ENCODE measurements around the gene CELA1. TPM values are rescaled to one million over a fixed set of nuclear protein-coding genes. Genes with fewer than 3 reads are reported as not detected.
"Not testable (repeated sequence)": the region's sequence is repeated elsewhere in the genome, so short reads cannot be mapped to it uniquely, and the experiment has no call there.

Gene CELA1
- total RNA-seq, 2 experiments from 2014 or later = not detected

DNA sequence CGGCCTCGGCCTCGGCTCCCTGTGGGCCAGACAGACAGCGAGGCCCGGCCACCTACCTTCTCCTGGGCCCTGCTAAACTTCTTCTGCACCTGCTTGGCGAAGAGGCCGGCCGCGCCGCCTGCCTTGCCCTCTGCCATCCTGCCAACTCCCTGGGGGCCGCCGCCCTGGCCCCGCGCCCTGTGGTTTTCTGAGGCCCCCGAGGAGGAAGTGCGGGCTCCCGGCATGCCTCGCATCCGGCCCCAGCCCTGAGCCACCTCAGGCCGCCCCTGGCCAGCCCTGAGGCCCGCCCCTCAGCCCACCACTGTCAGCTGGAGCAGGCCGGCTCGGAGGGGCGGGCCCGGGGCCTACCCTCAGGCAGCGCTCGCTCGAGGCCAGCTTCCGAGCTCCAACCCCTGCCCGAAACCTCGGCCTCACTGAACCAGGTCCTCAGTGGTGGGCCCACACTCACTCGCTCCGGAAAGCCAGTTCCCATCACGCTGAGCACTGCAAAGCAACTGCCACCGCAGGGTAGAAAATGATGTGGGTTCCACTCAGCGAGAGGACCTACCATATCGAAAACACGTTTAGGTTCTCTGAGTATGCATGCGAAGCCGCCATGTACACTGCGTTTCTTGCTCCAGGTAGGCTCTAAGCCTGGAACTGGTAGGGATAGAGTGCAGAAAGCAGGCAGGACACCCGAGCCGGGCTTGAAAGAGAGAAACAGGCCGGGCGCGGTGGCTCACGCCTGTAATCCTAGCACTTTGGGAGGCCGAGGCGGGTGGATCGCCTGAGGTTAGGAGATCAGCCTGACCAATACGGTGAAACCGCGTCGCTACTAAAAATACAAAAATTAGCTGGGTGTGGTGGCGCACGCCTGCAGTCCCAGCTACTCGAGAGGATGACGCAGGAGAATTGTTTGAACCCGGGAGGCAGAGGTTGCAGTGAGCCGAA, 22.2 kb downstream of the CELA1 start, which contains the start of gene BIN2:
TSS of gene BIN2 (minus strand) at position 209 of the 930 bp plus-strand sequence. CDS start at position 137, 72 bp downstream.
- H3K4me1 Mint-ChIP-seq (ENCODE audit: low read depth) = peaks cover 82% of the 10 kb centered on the region
- no peaks in the 10 kb centered on the region for H3K27me3 Mint-ChIP-seq (ENCODE audit: low read depth)
- H3K4me3 Mint-ChIP-seq = peak within 1 kb of the TSS; percentile 99
- H3K36me3 Mint-ChIP-seq (ENCODE audit: low read depth) = peaks cover 39% of the 10 kb centered on the region
- peak within 1 kb of the TSS; percentile 100 for H3K27ac Mint-ChIP-seq
- H3K9me3 Mint-ChIP-seq (ENCODE audit: insufficient read depth) = no peaks in the 10 kb centered on the region
- ChIA-PET POLR2A (interaction anchor here (0.6 to 1.9 kb wide), 13 partner anchors 8 to 581 kb away, joined by 3 to 8 read pairs (median 3); partner anchors contain the start of genes DAZAP2 and GALNT6), CTCF (interaction anchor here (1.0 to 8.3 kb wide), 4 partner anchors 16 to 277 kb away, joined by 3 to 86 read pairs (median 17); partner anchors contain the start of gene POU6F1)
- ATAC-seq = peak; percentile 73
- peak; percentile 88 for DNase-seq

DNA sequence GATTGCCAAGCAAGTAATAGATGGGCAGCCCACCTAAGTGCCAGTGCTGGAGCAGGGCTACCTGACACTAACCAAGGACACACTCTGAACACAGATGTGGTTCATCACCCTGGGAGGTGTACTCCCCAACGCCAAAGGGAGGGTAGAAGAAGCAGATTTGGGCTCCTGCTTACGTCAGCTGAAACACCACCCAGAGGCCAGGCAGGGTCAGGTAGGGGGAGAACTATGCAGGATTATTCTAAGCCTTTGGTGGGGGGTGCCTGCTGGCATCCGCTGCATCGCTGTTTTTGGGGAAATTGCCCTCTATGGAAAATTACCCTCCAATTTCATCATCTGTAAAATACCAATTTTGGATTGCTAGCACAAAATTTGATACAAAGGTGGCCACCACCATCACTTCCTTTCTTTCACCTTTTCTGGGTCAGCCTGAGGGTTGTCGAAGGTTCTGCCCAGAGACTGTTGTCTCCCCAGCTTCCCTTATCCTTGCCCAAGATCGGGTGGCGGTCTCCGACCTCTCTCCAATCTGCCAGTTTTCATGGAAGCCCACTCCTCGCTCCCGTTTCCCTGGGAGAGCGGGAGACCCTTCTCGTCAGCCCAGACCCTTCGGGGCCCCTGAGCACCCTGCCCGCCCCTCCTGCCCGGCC, 23.0 kb downstream of the CELA1 start:
- Mint-ChIP-seq H3K27ac (peak overlapping the region; percentile 100), H3K9me3 (ENCODE audit: insufficient read depth) (no peaks in the 10 kb centered on the region), H3K27me3 (ENCODE audit: low read depth) (no peaks in the 10 kb centered on the region), H3K36me3 (ENCODE audit: low read depth) (peaks cover 44% of the 10 kb centered on the region), H3K4me3 (peak overlapping the region; percentile 99), H3K4me1 (ENCODE audit: low read depth) (peaks cover 84% of the 10 kb centered on the region)
- peak; percentile 56 for ATAC-seq
- CTCF ChIA-PET = interaction anchor here (1.1 to 8.3 kb wide), 6 partner anchors 16 to 276 kb away, joined by 3 to 86 read pairs (median 3); partner anchors contain the start of genes POU6F1 and SMAGP
- peak; percentile 78 for DNase-seq
- POLR2A ChIA-PET = interaction anchor here (0.6 to 1.9 kb wide), 14 partner anchors 9 to 297 kb away, joined by 3 to 8 read pairs (median 4); partner anchors contain the start of genes DAZAP2, GALNT6 and SLC11A2

DNA sequence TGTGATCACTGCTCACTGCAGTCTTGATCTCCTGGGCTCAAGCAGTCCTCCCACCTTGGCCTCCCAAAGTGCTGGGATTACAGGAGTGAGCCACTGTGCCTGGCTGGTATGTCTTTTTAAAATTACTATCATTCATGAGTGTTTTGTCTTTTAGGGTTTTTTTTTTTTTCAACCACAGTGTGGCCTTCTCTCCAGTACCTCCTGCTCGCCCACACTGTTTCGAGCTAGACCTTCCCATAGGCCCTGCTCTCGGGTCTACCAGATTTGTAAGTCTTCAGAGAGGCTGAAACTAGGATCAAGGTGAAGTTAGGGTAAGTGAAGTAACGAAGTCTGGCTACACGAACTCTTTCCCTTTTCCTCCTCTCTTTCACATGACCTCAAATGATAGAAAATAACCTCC, 24.0 kb downstream of the CELA1 start:
- ATAC-seq (no peak), DNase-seq (no peak)
- no peaks in the 10 kb centered on the region for H3K9me3 Mint-ChIP-seq (ENCODE audit: insufficient read depth)
- H3K4me3 Mint-ChIP-seq = peak overlapping the region; percentile 99
- ChIA-PET CTCF (interaction anchor here (0.6 to 8.3 kb wide), 9 partner anchors 14 to 703 kb away, joined by 3 to 86 read pairs (median 3); partner anchors contain the start of genes POU6F1 and SMAGP), POLR2A (interaction anchor here (0.6 to 1.9 kb wide), 8 partner anchors 9 to 916 kb away, joined by 3 to 8 read pairs (median 4); partner anchors contain the start of gene DAZAP2)
- no peaks in the 10 kb centered on the region for H3K27me3 Mint-ChIP-seq (ENCODE audit: low read depth)
- peak overlapping the region; percentile 100 for H3K27ac Mint-ChIP-seq
- peaks cover 50% of the 10 kb centered on the region for H3K36me3 Mint-ChIP-seq (ENCODE audit: low read depth)
- H3K4me1 Mint-ChIP-seq (ENCODE audit: low read depth) = peaks cover 81% of the 10 kb centered on the region

GRCh38 chr12:51321882-51322281, 24.6 kb downstream of the CELA1 start:
- Mint-ChIP-seq H3K27me3 (ENCODE audit: low read depth) (no peaks in the 10 kb centered on the region), H3K36me3 (ENCODE audit: low read depth) (peaks cover 54% of the 10 kb centered on the region), H3K4me1 (ENCODE audit: low read depth) (peaks cover 79% of the 10 kb centered on the region), H3K4me3 (peak overlapping the region; percentile 99), H3K27ac (peak overlapping the region; percentile 70), H3K9me3 (ENCODE audit: insufficient read depth) (no peaks in the 10 kb centered on the region)
- ChIA-PET POLR2A (interaction anchor here (0.7 to 1.9 kb wide), 4 partner anchors 51 to 397 kb away, joined by 3 to 8 read pairs (median 3); partner anchors contain the start of genes DAZAP2 and LETMD1), CTCF (interaction anchor here (0.9 to 8.3 kb wide), 6 partner anchors 13 to 703 kb away, joined by 3 to 86 read pairs (median 3); partner anchors contain the start of genes POU6F1 and SMAGP)
- no peak for DNase-seq
- no peak for ATAC-seq

DNA sequence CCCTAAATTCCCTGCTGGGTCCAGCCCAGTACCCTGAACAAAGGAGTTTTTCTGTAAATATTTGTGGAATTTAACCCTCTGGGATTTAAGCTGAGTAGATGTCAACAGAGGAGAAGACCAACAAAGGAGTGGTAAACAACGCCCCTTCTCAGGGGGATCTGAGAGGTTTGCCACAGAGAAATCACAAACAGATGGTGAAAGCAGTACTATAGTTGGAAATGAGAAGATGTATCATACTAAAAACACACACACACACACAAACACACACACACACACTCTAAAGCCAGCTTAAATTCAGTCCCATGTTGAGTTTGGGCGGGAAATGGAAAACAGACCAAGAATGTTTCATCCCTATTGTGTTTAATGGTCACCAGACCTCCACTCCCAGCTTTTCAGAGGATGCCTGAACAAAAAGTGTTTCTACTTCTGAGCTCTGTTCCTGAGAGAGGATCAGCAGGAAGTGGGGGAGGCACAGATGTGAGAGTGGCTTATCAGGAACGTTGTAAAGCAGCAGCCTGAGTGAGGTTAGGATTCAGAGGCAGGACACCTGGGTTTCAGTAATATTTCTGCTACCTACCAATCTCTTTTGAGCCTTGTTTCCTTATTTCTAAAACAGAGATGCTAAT, 25.7 kb downstream of the CELA1 start:
- no peak for ATAC-seq
- Mint-ChIP-seq H3K27ac (peak overlapping the region; percentile 70), H3K4me1 (ENCODE audit: low read depth) (peaks cover 71% of the 10 kb centered on the region), H3K4me3 (peak overlapping the region; percentile 99), H3K27me3 (ENCODE audit: low read depth) (no peaks in the 10 kb centered on the region), H3K36me3 (ENCODE audit: low read depth) (peaks cover 60% of the 10 kb centered on the region), H3K9me3 (ENCODE audit: insufficient read depth) (no peaks in the 10 kb centered on the region)
- CTCF ChIA-PET = interaction anchor here (1.2 to 8.3 kb wide), 3 partner anchors 11 to 49 kb away, joined by 4 to 86 read pairs (median 5); no protein-coding TSS in a partner anchor
- no peak for DNase-seq
- POLR2A ChIA-PET = interaction anchor here (0.6 to 2.6 kb wide), 4 partner anchors 15 to 556 kb away, joined by 3 to 13 read pairs (median 3); partner anchors contain the start of gene DAZAP2

GRCh38 chr12:51320311-51320694, 26.2 kb downstream of the CELA1 start:
- Mint-ChIP-seq H3K27me3 (ENCODE audit: low read depth) (no peaks in the 10 kb centered on the region), H3K36me3 (ENCODE audit: low read depth) (peaks cover 63% of the 10 kb centered on the region)
- CTCF ChIA-PET = interaction anchor here (1.2 to 8.3 kb wide), 3 partner anchors 11 to 49 kb away, joined by 4 to 86 read pairs (median 5); no protein-coding TSS in a partner anchor

GRCh38 chr12:51318846-51319599, 27.5 kb downstream of the CELA1 start:
- ATAC-seq (peak; percentile 70), DNase-seq (peak; percentile 67)
- Mint-ChIP-seq H3K9me3 (ENCODE audit: insufficient read depth) (no peaks in the 10 kb centered on the region), H3K4me3 (peak overlapping the region; percentile 99), H3K36me3 (ENCODE audit: low read depth) (peaks cover 65% of the 10 kb centered on the region), H3K27me3 (ENCODE audit: low read depth) (no peaks in the 10 kb centered on the region), H3K4me1 (ENCODE audit: low read depth) (peaks cover 56% of the 10 kb centered on the region), H3K27ac (peak overlapping the region; percentile 89)
- POLR2A ChIA-PET = interaction anchor here (0.9 to 2.6 kb wide), 4 partner anchors 14 to 80 kb away, joined by 3 to 13 read pairs (median 6); partner anchors contain the start of gene DAZAP2
- CTCF ChIA-PET = interaction anchor here (0.9 to 8.3 kb wide), 5 partner anchors 9 to 50 kb away, joined by 3 to 86 read pairs (median 3); no protein-coding TSS in a partner anchor

More at GRCh38 chr12:51320311-51320694, 26.2 kb downstream of the CELA1 start:
- peak overlapping the region; percentile 99 for H3K4me3 Mint-ChIP-seq
- H3K4me1 Mint-ChIP-seq (ENCODE audit: low read depth) = peaks cover 67% of the 10 kb centered on the region
- POLR2A ChIA-PET = interaction anchor here (0.7 to 2.6 kb wide), 3 partner anchors 16 to 556 kb away, joined by 3 to 13 read pairs (median 3); partner anchors contain the start of gene DAZAP2
- peak overlapping the region; percentile 70 for H3K27ac Mint-ChIP-seq
- DNase-seq (no peak), ATAC-seq (no peak)
- H3K9me3 Mint-ChIP-seq (ENCODE audit: insufficient read depth) = no peaks in the 10 kb centered on the region

DNA sequence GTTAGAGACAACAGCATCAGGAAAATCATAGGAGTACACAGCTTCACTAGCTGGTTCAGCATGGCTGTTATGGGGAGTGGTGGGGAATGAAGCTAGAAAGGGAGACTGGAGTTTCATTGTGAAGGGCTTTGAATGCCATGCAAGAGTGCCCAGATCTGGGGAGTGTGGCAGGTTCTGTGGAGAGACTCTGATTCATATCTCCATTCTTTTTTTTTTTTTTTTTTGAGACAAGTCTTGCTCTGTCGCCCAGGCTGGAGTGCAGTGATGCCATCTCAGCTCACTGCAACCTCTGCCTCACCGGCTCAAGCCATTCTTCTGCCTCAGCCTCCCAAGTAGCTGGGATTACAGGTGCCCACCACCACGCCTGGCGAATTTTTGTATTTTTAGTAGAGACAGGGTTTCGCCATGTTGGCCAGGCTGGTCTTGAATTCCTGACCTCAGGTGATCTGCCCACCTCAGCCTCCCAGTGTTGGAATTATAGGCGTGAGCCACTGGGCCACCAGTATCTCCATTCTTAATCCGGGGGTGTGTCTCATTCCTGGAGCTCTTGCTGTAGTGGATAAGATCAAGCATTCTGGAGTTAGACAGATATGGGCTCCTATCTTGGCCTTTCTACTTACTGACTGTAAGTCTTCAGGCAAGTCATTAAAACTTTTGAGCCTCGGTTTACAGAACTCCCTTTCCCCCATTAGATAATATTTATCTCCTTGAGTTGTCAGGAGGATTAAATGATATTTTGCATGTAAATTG, 28.2 kb downstream of the CELA1 start:
- H3K27ac Mint-ChIP-seq = peak overlapping the region; percentile 89
- H3K4me3 Mint-ChIP-seq = peak overlapping the region; percentile 99
- H3K4me1 Mint-ChIP-seq (ENCODE audit: low read depth) = peaks cover 57% of the 10 kb centered on the region
- H3K27me3 Mint-ChIP-seq (ENCODE audit: low read depth); H3K9me3 Mint-ChIP-seq (ENCODE audit: insufficient read depth); ATAC-seq; DNase-seq: not testable (repeated sequence)
- CTCF ChIA-PET = interaction anchor here (0.8 to 8.3 kb wide), 5 partner anchors 9 to 51 kb away, joined by 3 to 86 read pairs (median 3); no protein-coding TSS in a partner anchor
- POLR2A ChIA-PET = interaction anchor here (0.9 to 2.6 kb wide), 4 partner anchors 13 to 79 kb away, joined by 3 to 13 read pairs (median 6); partner anchors contain the start of gene DAZAP2
- H3K36me3 Mint-ChIP-seq (ENCODE audit: low read depth) = peaks cover 65% of the 10 kb centered on the region

DNA sequence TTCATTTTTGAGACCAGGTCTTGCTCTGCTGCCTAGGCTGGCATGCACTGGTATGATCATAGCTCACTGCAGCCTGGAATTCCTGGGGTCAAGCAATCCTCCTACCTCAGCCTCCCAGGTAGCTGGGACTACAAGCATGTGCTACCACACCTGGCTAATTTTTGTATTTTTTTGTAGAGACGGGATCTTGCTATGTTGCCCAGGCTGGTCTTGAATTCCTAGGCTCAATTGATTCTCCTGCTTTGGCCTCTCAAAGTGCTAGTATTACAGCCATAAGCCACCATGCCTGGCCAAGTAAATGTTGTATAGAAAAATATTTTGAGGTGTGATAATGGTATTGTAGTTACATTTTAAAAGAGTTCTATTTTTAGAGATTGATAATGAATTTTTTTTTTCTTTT, 35.1 kb downstream of the CELA1 start:
- Mint-ChIP-seq H3K27me3 (ENCODE audit: low read depth) (no peaks in the 10 kb centered on the region), H3K36me3 (ENCODE audit: low read depth) (peaks cover 61% of the 10 kb centered on the region), H3K27ac (no peak overlapping the region), H3K4me1 (ENCODE audit: low read depth) (peaks cover 14% of the 10 kb centered on the region), H3K4me3 (no peak overlapping the region), H3K9me3 (ENCODE audit: insufficient read depth) (no peaks in the 10 kb centered on the region)
- ATAC-seq = no peak
- CTCF ChIA-PET = interaction anchor here (1.8 kb wide), 1 partner anchor 59 kb away, joined by 5 read pairs; no protein-coding TSS in a partner anchor
- POLR2A ChIA-PET = interaction anchor here (0.6 kb wide), 1 partner anchor 198 kb away, joined by 3 read pairs; no protein-coding TSS in a partner anchor
- DNase-seq = no peak

Measured in activated CD8-positive, alpha-beta T cell treated with anti-CD3 and anti-CD28 coated beads, Interleukin-2, amount 10 ng/mL, durations not matched to agents 7 days and 5 days (primary cell).